Measurements from ENCODE around the gene TAPBPL. TPM values are rescaled to one million over a fixed set of nuclear protein-coding genes. Genes with fewer than 3 reads are reported as not detected.
"Not testable (repeated sequence)": the region's sequence is repeated elsewhere in the genome, so short reads cannot be mapped to it uniquely, and the experiment has no call there.

TAPBPL gene
- total RNA-seq, 1 donor from 2014 or later: 31.9 TPM

DNA sequence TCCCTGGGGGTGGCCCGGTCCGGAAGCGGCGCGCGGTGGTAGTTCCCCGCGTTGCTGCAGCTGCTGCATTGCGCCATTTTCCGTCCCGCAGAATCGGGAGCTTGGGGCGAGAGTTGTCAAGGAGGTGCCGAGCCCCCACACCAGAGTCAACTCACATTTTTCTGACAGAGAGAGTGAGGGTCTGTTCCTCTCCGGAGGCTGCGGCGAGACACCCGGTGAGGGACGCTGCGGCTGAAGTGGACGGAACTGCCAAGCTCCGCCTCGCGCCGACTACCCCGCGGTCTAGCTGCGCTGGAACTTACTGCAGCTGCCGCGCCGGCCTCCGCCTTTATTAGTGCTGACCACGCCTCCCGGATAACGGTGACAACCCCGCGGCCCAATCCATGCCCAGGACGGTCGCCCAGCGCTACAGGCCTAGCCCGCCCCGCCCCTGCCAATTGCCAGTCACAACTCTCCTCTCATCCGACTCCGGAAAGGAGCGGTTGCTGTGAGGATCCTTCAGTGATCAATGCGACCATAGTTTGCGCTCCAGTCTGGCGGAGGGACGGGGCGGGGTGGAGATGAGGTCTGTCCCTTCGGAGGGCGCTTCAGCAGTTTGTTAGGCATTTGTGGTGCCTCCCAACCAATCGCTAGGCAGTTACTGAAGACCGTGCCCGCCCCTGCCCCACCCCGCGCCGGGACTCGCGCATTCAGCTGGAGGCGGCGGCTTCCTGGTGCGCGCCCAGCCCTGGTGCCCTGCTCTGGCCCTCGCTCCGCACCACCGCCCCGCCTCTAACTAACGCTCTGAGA is 18.7 kb downstream of the TAPBPL start, which contains the start of gene VAMP1:
TSS of gene VAMP1 (minus strand) at position 303 of the 789 bp plus-strand sequence. CDS start at position 157, 146 bp downstream.
- H3K36me3 Mint-ChIP-seq (ENCODE audit: low read depth): peaks cover 40% of the 10 kb centered on the region
- peak within 1 kb of the TSS; percentile 91 for H3K27ac Mint-ChIP-seq
- peaks cover 1% of the 10 kb centered on the region for H3K27me3 Mint-ChIP-seq
- peak within 1 kb of the TSS; percentile 94 for H3K4me3 Mint-ChIP-seq
- peaks cover 52% of the 10 kb centered on the region for H3K4me1 Mint-ChIP-seq
- intact Hi-C loops (cut with micrococcal nuclease): loop anchor here (1.0 kb wide), 4 partner anchors 8 to 62 kb away; partner anchors contain the start of gene MRPL51
- no peaks in the 10 kb centered on the region for H3K9me3 Mint-ChIP-seq
- peak; percentile 99 for DNase-seq

DNA sequence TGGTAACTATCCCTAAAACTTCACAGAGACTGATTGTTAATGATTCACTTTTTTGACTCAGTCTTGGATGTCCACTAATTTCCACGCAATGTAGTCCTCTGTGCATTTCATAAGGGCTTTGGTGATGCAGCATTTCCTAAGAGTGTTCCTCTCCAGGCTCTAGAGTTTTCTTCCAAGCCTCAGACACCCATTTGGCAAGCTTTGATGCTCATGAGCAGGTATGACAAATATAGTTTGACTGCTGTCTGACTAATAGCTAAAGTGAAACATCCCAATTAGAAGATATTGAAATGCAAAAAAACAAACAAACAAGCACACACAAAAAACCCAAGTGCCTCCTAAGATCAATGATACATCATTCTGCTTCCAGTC is 20.1 kb downstream of the TAPBPL start:
- Mint-ChIP-seq H3K4me3 (peak overlapping the region; percentile 9), H3K27ac (peak overlapping the region; percentile 91), H3K36me3 (ENCODE audit: low read depth) (peaks cover 28% of the 10 kb centered on the region), H3K4me1 (peaks cover 42% of the 10 kb centered on the region), H3K27me3 (peaks cover 1% of the 10 kb centered on the region), H3K9me3 (no peaks in the 10 kb centered on the region)
- intact Hi-C loops (cut with micrococcal nuclease): no loop called here
- DNase-seq: peak; percentile 68

DNA sequence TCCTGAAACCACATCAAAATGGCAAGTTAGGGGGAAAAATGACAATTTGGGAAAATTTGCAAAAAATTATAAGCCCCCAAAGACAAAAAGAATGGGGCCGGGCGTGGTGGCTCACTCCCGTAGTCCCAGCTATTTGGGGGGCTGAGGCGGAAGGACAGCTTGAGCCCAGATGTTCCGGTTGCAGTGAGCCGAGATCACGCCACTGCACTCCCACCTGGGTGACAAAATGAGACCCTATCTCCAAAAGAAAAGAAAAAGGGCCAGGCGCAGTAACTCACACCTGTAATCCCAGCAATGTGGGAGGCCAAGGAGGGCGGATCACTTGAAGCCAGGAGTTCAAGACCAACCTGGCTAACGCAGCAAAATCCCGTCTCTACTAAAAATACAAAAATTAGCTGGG is 20.6 kb downstream of the TAPBPL start:
- intact Hi-C loops (cut with micrococcal nuclease): no loop called here
- H3K9me3 Mint-ChIP-seq: no peaks in the 10 kb centered on the region

DNA sequence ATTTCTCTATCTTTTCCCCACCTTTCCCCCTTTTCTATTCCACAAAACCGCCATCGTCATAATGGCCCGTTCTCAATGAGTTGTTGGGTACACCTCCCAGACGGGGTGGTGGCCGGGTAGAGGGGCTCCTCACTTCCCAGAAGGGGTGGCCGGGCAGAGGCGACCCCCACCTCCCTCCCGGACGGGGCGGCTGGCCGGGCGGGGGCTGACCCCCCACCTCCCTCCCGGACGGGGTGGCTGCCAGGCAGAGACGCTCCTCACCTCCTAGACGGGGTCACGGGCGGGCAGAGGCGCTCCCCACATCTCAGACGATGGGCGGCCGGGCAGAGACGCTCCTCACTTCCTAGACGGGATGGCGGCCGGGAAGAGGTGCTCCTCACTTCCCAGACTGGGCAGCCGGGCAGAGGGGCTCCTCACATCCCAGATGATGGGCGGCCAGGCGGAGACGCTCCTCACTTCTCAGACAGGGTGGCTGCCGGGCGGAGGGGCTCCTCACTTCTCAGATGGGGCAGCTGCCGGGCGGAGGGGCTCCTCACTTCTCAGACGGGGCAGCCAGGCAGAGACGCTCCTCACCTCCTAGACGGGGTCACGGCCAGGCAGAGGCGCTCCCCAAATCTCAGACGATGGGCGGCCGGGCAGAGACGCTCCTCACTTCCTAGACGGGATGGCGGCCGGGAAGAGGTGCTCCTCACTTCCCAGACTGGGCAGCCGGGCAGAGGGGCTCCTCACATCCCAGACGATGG is 23.6 kb downstream of the TAPBPL start:
- H3K4me3 Mint-ChIP-seq; H3K9me3 Mint-ChIP-seq; H3K27me3 Mint-ChIP-seq; H3K27ac Mint-ChIP-seq; intact Hi-C loops (cut with micrococcal nuclease); DNase-seq; H3K36me3 Mint-ChIP-seq (ENCODE audit: low read depth): not testable (repeated sequence)
- peaks cover 15% of the 10 kb centered on the region for H3K4me1 Mint-ChIP-seq

More for the DNA sequence above, 20.6 kb downstream of the TAPBPL start:
- H3K27me3 Mint-ChIP-seq: peaks cover 1% of the 10 kb centered on the region
- no peak for DNase-seq
- peaks cover 23% of the 10 kb centered on the region for H3K36me3 Mint-ChIP-seq (ENCODE audit: low read depth)
- H3K27ac Mint-ChIP-seq: peak overlapping the region; percentile 91
- H3K4me3 Mint-ChIP-seq: peak overlapping the region; percentile 9
- H3K4me1 Mint-ChIP-seq: peaks cover 37% of the 10 kb centered on the region

DNA sequence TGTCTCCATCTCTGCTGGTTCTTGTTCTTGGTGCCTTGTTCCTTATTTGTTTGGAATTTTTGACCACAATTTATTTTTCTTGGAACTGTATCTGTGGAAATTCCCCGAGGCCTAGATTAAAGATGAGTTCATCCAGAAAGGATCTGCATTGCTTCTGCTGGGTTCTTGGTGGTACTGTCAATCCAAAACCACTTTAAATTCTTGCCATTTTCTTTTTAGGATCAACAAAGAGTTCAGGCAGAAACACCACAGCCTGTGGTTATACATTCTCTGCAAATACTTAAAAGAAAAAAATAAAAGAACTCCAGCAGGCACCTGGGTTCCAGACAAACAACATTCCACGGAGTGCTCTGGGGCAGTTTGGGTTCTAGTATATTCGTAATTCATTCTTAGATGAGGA is 24.6 kb downstream of the TAPBPL start:
- intact Hi-C loops (cut with micrococcal nuclease): no loop called here
- Mint-ChIP-seq H3K27ac (no peak overlapping the region), H3K9me3 (no peaks in the 10 kb centered on the region)

DNA sequence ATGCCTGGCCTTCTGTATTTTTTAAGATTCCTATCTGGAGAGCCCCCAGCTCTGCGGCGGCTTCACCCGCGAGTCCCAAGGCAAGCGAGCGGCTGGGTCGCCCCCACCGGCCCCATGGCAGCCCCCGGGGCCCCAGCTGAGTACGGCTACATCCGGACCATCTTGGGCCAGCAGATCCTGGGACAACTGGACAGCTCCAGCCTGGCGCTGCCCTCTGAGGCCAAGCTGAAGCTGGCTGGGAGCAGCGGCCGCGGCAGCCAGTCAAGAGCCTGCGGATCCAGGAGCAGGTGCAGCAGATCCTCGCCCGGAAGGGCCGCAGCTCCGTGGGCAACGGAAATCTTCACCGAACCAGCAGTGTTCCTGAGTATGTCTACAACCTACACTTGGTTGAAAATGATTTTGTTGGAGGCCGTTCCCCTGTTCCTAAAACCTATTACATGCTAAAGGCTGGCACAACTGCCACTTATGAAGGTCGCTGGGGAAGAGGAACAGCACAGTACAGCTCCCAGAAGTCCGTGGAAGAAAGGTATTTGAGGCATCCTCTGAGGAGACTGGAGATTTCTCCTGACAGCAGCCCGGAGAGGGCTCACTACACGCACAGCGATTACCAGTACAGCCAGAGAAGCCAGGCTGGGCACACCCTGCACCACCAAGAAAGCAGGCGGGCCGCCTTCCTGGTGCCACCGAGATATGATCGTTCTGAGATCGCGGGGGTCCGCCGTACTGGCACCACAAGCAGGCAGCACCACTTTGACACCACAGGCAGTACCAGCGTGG is 25.9 kb downstream of the TAPBPL start:
- DNase-seq; H3K27ac Mint-ChIP-seq; H3K36me3 Mint-ChIP-seq (ENCODE audit: low read depth); H3K27me3 Mint-ChIP-seq; H3K4me1 Mint-ChIP-seq; H3K9me3 Mint-ChIP-seq; H3K4me3 Mint-ChIP-seq; intact Hi-C loops (cut with micrococcal nuclease): not testable (repeated sequence)

More for the DNA sequence above, 24.6 kb downstream of the TAPBPL start:
- Mint-ChIP-seq H3K4me3 (no peak overlapping the region), H3K4me1 (peaks cover 9% of the 10 kb centered on the region), H3K27me3 (peaks cover 10% of the 10 kb centered on the region), H3K36me3 (ENCODE audit: low read depth) (no peaks in the 10 kb centered on the region)
- no peak for DNase-seq

DNA sequence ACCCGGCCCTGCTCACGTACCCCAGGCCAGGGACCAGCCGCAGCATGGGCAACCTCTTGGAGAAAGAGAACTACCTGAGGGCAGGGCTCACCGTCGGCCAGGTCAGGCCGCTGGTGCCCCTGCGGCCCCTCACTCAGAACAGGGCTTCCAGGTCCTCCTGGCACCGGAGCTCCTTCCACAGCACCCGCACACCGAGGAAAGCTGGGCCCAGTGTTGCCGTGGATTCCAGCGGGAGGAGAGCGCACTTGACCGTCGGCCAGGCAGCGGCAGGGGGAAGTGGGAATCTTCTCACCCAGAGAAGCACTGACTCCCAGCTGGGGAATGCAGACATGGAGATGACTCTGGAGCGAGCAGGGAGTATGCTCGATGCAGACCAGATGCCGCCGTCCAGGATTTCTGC is 26.6 kb downstream of the TAPBPL start:
- Mint-ChIP-seq H3K9me3 (no peaks in the 10 kb centered on the region), H3K4me1 (peaks cover 2% of the 10 kb centered on the region), H3K4me3 (no peak overlapping the region), H3K27ac (no peak overlapping the region), H3K36me3 (ENCODE audit: low read depth) (no peaks in the 10 kb centered on the region), H3K27me3 (peaks cover 10% of the 10 kb centered on the region)
- no peak for DNase-seq
- intact Hi-C loops (cut with micrococcal nuclease): no loop called here

DNA sequence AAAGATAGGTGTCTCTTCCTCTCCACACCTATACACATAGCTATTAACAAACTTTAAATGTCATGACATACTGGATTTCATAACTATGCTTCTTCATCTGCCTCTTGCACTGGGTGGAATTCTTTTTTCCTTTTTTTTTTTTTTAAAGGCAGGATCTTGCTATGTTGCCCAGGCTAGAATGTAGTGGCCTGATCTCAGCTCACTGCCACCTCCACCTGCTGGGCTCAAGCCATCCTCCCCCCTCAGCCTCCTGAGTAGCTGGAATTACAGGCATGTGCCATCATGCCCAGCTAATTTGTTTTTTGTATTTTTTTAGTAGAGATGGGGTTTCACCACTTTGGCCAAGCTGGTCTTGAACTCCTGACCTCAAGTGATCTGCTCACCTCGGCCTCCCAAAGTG is 36.4 kb downstream of the TAPBPL start:
- intact Hi-C loops (cut with micrococcal nuclease): no loop called here
- Mint-ChIP-seq H3K27me3 (no peaks in the 10 kb centered on the region), H3K4me3 (no peak overlapping the region), H3K27ac (no peak overlapping the region), H3K36me3 (ENCODE audit: low read depth) (peaks cover 15% of the 10 kb centered on the region), H3K9me3 (no peaks in the 10 kb centered on the region), H3K4me1 (peaks cover 12% of the 10 kb centered on the region)
- DNase-seq: no peak

DNA sequence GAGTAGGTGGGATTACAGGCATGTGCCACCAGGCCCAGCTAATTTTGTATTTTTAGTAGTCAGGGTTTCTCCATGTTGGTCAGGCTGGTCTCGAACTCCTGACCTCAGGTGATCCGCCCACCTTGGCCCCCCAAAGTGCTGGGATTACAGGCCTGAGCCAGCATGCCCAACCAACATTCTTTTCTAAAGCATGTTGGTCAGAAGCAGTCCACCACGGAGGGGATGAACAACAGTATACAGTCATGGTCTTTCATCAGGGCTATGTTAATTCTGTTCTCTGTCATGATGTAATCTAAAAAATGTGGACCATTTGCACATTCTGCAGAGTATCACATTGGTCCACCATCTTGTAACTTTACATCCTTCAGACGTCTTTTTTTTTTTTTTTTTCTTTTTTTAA is 37.6 kb downstream of the TAPBPL start:
- Mint-ChIP-seq H3K36me3 (ENCODE audit: low read depth) (peaks cover 15% of the 10 kb centered on the region), H3K27ac (no peak overlapping the region), H3K4me1 (peaks cover 12% of the 10 kb centered on the region), H3K4me3 (no peak overlapping the region), H3K9me3 (no peaks in the 10 kb centered on the region), H3K27me3 (no peaks in the 10 kb centered on the region)
- DNase-seq: no peak
- intact Hi-C loops (cut with micrococcal nuclease): no loop called here

DNA sequence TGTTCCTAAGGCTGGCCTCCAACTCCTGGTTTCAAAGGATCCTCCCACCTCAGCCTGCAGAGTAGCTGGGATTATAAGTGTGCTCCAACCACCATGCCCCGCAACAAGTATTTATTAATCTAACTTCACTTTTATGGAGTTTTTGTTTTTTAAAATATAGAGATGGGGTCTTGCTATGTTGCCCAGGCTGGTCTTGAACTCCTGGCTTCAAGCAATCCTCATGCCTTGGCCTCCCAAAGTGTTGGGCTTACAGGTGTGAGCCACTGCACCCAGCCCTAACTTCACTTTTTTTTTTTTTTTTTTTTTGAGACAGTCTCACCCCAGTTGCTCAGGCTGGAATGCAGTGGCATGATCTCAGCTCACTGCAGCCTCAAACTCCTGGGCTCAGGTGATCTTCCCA is 38.8 kb downstream of the TAPBPL start:
- peaks cover 20% of the 10 kb centered on the region for H3K4me1 Mint-ChIP-seq
- not testable (repeated sequence) for H3K4me3 Mint-ChIP-seq
- intact Hi-C loops (cut with micrococcal nuclease): loop anchor here (5.0 kb wide), 1 partner anchor 362 kb away; the partner anchor contains the start of genes CDCA3 and USP5

DNA sequence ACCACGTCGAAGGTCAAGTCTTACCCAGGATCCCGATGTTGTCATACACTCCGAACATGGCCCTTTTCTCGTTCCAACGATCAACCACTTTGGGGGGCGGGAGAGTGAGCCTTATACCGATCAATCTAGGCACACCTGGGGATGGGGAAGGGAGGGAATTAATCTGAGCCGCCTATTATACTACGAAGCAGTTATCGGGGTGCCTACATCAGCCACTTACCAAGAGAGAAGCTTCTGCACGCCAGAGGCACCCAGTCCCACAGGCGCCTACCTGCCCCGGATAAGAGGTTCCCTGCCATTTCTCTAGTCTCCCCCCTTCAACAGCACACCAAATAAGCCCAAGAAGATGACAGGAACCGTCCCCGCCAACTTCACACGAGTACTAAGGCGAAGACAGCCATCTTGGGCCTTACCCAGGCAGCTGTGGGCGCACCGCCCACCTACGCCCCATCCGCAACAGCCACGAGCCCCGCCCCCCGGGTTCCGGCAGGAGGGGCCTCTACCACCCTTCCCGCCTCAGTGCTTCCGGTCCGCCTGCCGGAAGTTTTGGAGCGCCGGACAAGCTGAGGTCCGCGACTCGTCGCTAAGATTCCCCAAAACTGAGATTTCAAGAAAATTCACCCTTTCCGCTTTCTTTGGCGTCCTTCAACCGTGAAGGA is 41.1 kb downstream of the TAPBPL start, which contains the start of gene MRPL51:
TSS of gene MRPL51 (minus strand) at position 425 of the 659 bp plus-strand sequence. CDS start at position 299, 126 bp downstream.
- Mint-ChIP-seq H3K9me3 (no peaks in the 10 kb centered on the region), H3K27ac (peak within 1 kb of the TSS; percentile 98), H3K36me3 (ENCODE audit: low read depth) (peaks cover 40% of the 10 kb centered on the region), H3K4me1 (peaks cover 34% of the 10 kb centered on the region), H3K4me3 (peak within 1 kb of the TSS; percentile 95), H3K27me3 (no peaks in the 10 kb centered on the region)
- DNase-seq: peak; percentile 99
- intact Hi-C loops (cut with micrococcal nuclease): loop anchor here (1.0 to 5.0 kb wide), 6 partner anchors 23 to 359 kb away; partner anchors contain the start of genes CDCA3, ING4, USP5 and VAMP1

More for the DNA sequence above, 38.8 kb downstream of the TAPBPL start:
- H3K27ac Mint-ChIP-seq, DNase-seq, H3K27me3 Mint-ChIP-seq, H3K9me3 Mint-ChIP-seq: not testable (repeated sequence)
- peaks cover 23% of the 10 kb centered on the region for H3K36me3 Mint-ChIP-seq (ENCODE audit: low read depth)

DNA sequence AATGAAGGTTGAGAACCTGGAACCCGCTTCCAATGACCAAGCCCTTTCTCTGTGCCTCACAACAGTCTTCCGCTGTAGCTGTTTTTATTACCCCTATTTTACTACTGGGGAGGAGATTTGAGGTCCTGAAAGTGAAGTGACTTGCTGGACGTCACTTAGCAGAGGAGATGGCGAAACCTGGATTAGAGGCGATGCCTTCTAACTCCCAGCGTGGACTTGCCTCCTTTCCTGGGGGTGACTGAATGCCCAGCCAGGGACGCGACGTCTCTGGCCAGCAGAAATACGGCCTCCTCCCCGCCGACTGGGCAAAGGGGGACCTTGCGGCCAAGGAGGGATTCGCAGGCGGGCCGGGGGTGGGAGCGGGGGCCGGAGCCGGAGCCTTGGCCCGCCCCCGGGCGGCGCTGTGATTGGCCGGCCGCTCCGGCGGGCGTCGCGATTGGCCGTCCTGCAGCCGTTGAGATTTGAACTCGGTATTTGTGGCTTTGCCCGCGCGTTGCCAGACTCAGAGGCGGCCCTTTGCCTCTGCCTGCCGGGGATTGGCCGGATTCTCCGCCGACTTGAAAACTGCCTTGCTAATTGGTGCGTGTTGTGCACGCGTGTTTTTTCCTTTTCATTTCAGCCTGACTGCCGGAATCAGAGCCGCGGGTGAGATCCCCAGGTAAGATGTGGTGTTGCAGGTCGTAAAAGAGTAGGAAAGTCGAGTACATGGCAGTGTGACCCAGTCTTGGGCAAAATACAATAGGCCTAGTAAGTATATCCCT is 41.8 kb downstream of the TAPBPL start, which contains the start of gene NCAPD2:
TSS of gene NCAPD2 (plus strand) at position 606 of the 761 bp plus-strand sequence. CDS start 997 bp downstream, outside the sequence.
- peak; percentile 99 for DNase-seq
- H3K4me3 Mint-ChIP-seq: peak within 1 kb of the TSS; percentile 95
- H3K9me3 Mint-ChIP-seq: no peaks in the 10 kb centered on the region
- peaks cover 43% of the 10 kb centered on the region for H3K36me3 Mint-ChIP-seq (ENCODE audit: low read depth)
- H3K4me1 Mint-ChIP-seq: peaks cover 34% of the 10 kb centered on the region
- H3K27me3 Mint-ChIP-seq: no peaks in the 10 kb centered on the region
- intact Hi-C loops (cut with micrococcal nuclease): loop anchor here (1.0 to 5.0 kb wide), 7 partner anchors 23 to 359 kb away; partner anchors contain the start of genes CDCA3, ING4, USP5 and VAMP1
- H3K27ac Mint-ChIP-seq: peak within 1 kb of the TSS; percentile 98
